HUES6 (cell line): ENCODE results near the gene CDH22.

Experiments
- H3K27ac ChIP-seq: 2 replicates; pipeline ENCODE4 v1.7.0; 2013; ENCODE audit warnings: low read depth, mild to moderate bottlenecking, low read length, inconsistent platforms
- H3K27me3 ChIP-seq: 2 replicates; pipeline ENCODE4 v1.6.1; 2013; ENCODE audit warnings: low read length; ENCODE audit not compliant: control insufficient read depth, insufficient read depth
- H3K36me3 ChIP-seq: 2 replicates; pipeline ENCODE4 v1.6.1; 2013; ENCODE audit warnings: low read length; ENCODE audit not compliant: control insufficient read depth, insufficient read depth
- H3K4me1 ChIP-seq: 2 replicates; pipeline ENCODE4 v1.6.1; 2013; ENCODE audit warnings: low read length; ENCODE audit not compliant: control insufficient read depth, insufficient read depth
- H3K4me3 ChIP-seq: 2 replicates; pipeline ENCODE4 v1.5.1; 2013; ENCODE audit warnings: low read depth, low read length
- H3K9ac ChIP-seq: one replicate; pipeline ENCODE4 v1.6.1; 2013; ENCODE audit warnings: mild to moderate bottlenecking, low read length
- H3K9me3 ChIP-seq: 2 replicates; pipeline ENCODE4 v1.6.1; 2013; ENCODE audit warnings: low read depth, low read length; ENCODE audit not compliant: control insufficient read depth, insufficient read depth

CDH22 gene

GRCh38 chr20:46308258-46309157 is at the start of gene CDH22:
Gene CDH22 (minus strand): TSS chr20:46308498. CDS start chr20:46251294, 57,204 bp downstream.
- H3K4me3 ChIP-seq: peak within 1 kb of the TSS; percentile 59
- peaks cover 4% of the 10 kb centered on the region; the same call in 1 of the 2 replicates for H3K4me1 ChIP-seq
- H3K27ac ChIP-seq: no peak within 1 kb of the TSS
- no peaks in the 10 kb centered on the region for H3K9me3 ChIP-seq
- no peaks in the 10 kb centered on the region for H3K36me3 ChIP-seq
- peaks cover 100% of the 10 kb centered on the region for H3K27me3 ChIP-seq
- H3K9ac ChIP-seq: no peak within 1 kb of the TSS

GRCh38 chr20:46357030-46357514 is 48.8 kb upstream of the CDH22 start:
- H3K36me3 ChIP-seq: peaks cover 52% of the 10 kb centered on the region

DNA sequence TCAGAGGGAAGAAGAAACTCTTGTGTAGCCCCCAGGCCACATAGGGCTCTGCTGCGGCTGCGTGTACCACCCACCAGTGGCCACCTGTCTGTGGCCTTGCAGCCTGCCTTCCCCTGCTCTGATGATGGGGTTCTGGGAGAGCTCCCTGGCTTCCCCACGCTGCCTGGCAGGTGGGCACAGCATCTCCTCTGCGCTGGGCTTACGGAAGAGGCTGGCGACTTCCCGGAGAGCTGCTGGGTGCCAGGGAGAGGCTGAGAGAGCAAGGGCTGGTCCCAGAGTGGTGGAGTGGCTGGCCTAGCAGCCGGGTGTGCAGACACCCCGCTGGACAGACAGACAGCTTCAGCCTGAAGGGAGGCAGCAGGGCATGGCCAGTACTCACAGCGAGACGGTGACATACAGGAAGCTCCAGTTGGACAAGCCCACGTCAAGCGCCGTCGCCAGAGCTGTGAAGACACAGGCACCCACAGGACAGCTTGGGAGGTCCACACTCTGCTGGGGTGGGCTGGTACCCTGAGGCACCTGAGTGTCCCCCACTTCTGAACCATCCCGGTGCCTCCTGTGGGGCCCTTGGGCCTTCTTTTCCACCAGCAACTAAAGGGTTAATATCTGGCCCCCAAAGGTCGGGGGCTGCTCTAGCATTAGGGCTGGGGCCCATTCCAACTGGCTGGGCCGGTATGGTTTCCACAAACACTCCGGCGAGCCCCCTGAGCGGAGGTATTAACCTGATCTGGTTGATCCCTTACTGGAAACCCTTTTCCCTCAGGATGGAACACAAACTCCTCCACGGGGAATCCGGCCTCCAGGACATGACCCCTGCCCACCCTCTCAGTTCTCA is 48.1 kb upstream of the CDH22 start:
- H3K27me3 ChIP-seq: no peaks in the 10 kb centered on the region
- peaks cover 5% of the 10 kb centered on the region; the same call in 1 of the 2 replicates for H3K4me1 ChIP-seq
- H3K4me3 ChIP-seq: no peak overlapping the region
- H3K36me3 ChIP-seq: peaks cover 52% of the 10 kb centered on the region
- no peak overlapping the region for H3K27ac ChIP-seq
- H3K9me3 ChIP-seq: no peaks in the 10 kb centered on the region
- no peak overlapping the region for H3K9ac ChIP-seq

More at GRCh38 chr20:46357030-46357514, 48.8 kb upstream of the CDH22 start:
- H3K9me3 ChIP-seq: no peaks in the 10 kb centered on the region
- no peaks in the 10 kb centered on the region for H3K4me1 ChIP-seq
- no peaks in the 10 kb centered on the region for H3K27me3 ChIP-seq
- no peak overlapping the region for H3K4me3 ChIP-seq
- H3K27ac ChIP-seq: no peak overlapping the region
- no peak overlapping the region for H3K9ac ChIP-seq

DNA sequence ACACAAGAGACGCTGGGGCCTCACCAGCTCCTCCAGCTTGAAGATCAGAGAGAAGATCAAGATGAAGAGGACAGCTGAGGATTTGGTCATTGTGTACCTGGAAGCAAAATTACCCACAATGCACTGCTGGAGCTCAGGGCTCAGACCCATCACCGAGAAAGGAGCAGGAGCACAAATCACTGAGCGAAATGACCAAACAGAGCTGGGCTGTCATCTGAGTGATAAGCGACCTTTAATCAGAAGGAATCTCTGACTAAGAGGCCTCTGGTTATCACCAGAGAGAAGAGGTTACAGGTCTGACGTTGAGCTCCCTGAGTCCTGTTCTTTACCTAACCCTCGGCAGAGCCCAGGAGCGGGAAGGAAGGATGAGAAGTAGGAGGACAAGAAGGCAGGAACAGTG is 47.5 kb upstream of the CDH22 start:
- H3K27ac ChIP-seq: no peak overlapping the region
- H3K4me3 ChIP-seq: no peak overlapping the region
- no peak overlapping the region for H3K9ac ChIP-seq
- peaks cover 12% of the 10 kb centered on the region for H3K4me1 ChIP-seq
- no peaks in the 10 kb centered on the region for H3K9me3 ChIP-seq
- H3K27me3 ChIP-seq: no peaks in the 10 kb centered on the region
- peaks cover 52% of the 10 kb centered on the region for H3K36me3 ChIP-seq

- Histone ChIP-seq H3K27me3 (no peaks in the 10 kb centered on the region), H3K36me3 (peaks cover 52% of the 10 kb centered on the region), H3K9ac (no peak overlapping the region)
Measured at GRCh38 chr20:46354920-46355654, 46.8 kb upstream of the CDH22 start.

GRCh38 chr20:46354207-46354555 is 45.9 kb upstream of the CDH22 start:
- H3K9ac ChIP-seq: no peak overlapping the region
- no peak overlapping the region for H3K4me3 ChIP-seq
- H3K9me3 ChIP-seq: no peaks in the 10 kb centered on the region
- H3K27me3 ChIP-seq: no peaks in the 10 kb centered on the region
- peaks cover 25% of the 10 kb centered on the region for H3K4me1 ChIP-seq
- H3K36me3 ChIP-seq: peaks cover 52% of the 10 kb centered on the region
- H3K27ac ChIP-seq: no peak overlapping the region

More at GRCh38 chr20:46354920-46355654, 46.8 kb upstream of the CDH22 start:
- no peak overlapping the region for H3K4me3 ChIP-seq
- H3K27ac ChIP-seq: no peak overlapping the region
- H3K9me3 ChIP-seq: no peaks in the 10 kb centered on the region
- H3K4me1 ChIP-seq: peaks cover 19% of the 10 kb centered on the region

DNA sequence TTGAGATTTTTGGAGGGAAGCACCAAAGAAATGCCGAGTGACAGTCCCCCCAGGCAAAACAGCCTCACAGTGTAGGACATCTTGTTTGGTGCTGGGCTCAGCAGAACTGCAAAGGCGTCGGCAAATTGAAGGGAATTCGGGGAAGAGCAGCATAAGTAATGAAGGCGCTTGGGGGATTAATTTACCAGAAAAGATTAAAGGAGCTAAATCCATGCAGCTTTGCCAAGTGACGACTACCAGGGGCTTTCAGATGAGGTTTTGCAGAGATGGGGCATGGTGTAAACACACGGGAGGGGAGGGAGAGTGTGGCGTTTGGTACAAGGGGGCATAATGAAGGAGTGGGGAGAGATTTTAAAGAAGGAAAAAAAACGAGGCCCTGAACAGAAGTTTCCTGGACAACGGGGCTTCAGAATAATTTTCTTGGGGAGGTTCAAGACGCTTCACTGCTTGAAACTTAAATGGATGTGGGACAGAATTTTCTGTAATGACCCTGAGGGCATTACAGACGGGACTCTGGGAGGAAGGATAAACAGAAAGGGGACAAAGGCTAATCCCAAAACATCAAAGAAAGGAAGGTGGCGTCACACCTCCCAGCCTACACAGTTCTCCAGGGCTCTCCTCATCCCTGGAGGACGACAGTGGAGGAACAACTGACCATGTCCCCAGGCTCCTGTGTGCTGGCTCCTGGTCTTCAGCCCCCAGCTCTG is 45.4 kb upstream of the CDH22 start:
- Histone ChIP-seq H3K4me1 (peaks cover 30% of the 10 kb centered on the region), H3K27me3 (no peaks in the 10 kb centered on the region), H3K9me3 (no peaks in the 10 kb centered on the region), H3K9ac (no peak overlapping the region), H3K27ac (no peak overlapping the region), H3K4me3 (no peak overlapping the region), H3K36me3 (peaks cover 49% of the 10 kb centered on the region)

- no peaks in the 10 kb centered on the region for H3K9me3 ChIP-seq
- peaks cover 36% of the 10 kb centered on the region for H3K4me1 ChIP-seq
- no peak overlapping the region for H3K4me3 ChIP-seq
- H3K9ac ChIP-seq: no peak overlapping the region
- H3K27me3 ChIP-seq: no peaks in the 10 kb centered on the region
- H3K27ac ChIP-seq: no peak overlapping the region
- H3K36me3 ChIP-seq: peaks cover 38% of the 10 kb centered on the region
Measured at GRCh38 chr20:46352370-46352938, 44.2 kb upstream of the CDH22 start.

- H3K4me3 ChIP-seq: no peak overlapping the region
- H3K9ac ChIP-seq: peak overlapping the region; percentile 71
- H3K4me1 ChIP-seq: peaks cover 36% of the 10 kb centered on the region
- H3K27ac ChIP-seq: peak overlapping the region; percentile 34; the same call in 1 of the 2 replicates
- H3K9me3 ChIP-seq: no peaks in the 10 kb centered on the region
- H3K36me3 ChIP-seq: peaks cover 30% of the 10 kb centered on the region
- H3K27me3 ChIP-seq: no peaks in the 10 kb centered on the region
Measured at GRCh38 chr20:46351357-46352058, 43.2 kb upstream of the CDH22 start.
